Measurements from ENCODE around the gene FOXD2.

DNA sequence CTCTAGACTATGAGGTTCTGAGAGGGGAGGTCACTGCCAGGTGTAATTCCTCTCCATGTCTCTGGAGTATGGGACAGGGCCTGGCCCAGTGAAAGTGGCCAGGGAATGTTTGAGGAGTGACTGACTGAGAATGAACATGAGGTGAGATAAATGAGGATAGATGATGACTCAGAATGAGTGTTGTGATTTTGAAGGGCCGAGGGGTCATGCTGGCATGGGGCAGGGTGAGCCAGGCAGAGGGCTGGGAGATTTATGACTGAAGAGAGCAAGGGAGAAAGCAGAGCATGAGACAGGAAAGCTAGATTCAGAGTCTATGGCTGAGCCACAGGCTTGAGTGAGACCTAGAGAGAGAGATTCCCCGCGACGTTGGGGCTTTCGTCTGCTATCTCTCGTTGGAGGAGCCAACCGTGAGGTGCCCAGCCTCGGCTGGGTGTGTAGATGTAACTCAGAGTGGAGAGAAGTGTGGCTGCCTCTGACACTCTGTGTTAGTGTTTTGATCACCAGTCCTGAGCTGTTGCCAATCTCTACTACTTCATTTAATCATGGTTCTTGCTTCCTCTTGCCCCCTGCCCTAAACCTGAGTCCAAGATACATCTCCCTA lies 50.1 kb downstream of the FOXD2 start:
- TF ChIP-seq, protein P1, sequence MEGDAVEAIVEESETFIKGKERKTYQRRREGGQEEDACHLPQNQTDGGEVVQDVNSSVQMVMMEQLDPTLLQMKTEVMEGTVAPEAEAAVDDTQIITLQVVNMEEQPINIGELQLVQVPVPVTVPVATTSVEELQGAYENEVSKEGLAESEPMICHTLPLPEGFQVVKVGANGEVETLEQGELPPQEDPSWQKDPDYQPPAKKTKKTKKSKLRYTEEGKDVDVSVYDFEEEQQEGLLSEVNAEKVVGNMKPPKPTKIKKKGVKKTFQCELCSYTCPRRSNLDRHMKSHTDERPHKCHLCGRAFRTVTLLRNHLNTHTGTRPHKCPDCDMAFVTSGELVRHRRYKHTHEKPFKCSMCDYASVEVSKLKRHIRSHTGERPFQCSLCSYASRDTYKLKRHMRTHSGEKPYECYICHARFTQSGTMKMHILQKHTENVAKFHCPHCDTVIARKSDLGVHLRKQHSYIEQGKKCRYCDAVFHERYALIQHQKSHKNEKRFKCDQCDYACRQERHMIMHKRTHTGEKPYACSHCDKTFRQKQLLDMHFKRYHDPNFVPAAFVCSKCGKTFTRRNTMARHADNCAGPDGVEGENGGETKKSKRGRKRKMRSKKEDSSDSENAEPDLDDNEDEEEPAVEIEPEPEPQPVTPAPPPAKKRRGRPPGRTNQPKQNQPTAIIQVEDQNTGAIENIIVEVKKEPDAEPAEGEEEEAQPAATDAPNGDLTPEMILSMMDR (IDR thresholded peaks at IDR 0.05), result no peak
- TF ChIP-seq ZFX (IDR thresholded peaks at IDR 0.05; ENCODE audit: borderline replicate concordance), result no peak
